Brain pericyte (primary cell): ENCODE data around the gene RAP1A.
"Not testable (repeated sequence)": the region's sequence is repeated elsewhere in the genome, so short reads cannot be mapped to it uniquely, and the experiment has no call there.

Experiments used
- DNase-seq: peaks from one replicate; pipeline ENCODE4 v3.0.0-alpha.2; 2012; ENCODE audit warnings: low read depth, low spot score

Gene RAP1A

DNA sequence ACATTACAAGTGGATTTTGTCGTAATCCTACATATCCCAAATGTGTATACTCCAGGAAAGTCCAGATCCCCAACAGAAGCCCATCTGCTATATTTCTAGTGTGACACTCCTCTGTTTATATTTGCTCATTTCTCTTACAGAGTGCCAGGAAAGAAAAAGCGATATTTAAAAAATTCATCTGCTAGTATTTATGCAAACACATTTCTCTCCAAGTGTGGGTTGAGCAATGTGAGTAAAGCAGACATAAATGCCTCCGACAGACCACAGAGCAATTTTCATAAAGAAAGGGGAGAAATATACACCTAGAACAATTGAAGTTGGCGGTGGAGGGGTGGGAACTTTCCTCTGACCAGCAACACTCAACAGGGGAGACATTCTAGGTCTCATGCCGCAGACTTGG lies 22.2 kb upstream of the RAP1A start:
- DNase-seq: no peak

DNA sequence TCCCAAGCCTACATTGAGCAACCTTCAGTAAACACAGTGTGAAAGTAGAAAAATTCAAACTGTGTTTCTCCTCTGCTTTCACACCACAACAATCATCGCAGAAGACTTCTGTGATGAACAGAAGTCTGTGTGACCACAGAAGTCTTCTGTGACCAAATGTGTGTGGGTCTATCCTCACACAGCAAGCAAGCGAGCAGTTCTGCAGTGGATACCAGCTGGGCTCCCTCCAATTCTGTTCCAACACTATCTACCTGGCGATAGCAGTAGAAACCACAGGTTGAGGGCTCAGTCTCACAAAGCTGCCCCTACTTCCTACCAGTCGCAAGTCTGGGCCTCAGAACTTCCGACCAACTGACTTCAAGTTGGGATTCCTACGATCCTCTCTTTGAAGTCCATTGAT lies 21.0 kb upstream of the RAP1A start:
- no peak for DNase-seq

GRCh38 chr1:111599781-111600693 lies 19.6 kb upstream of the RAP1A start:
- no peak for DNase-seq

DNA sequence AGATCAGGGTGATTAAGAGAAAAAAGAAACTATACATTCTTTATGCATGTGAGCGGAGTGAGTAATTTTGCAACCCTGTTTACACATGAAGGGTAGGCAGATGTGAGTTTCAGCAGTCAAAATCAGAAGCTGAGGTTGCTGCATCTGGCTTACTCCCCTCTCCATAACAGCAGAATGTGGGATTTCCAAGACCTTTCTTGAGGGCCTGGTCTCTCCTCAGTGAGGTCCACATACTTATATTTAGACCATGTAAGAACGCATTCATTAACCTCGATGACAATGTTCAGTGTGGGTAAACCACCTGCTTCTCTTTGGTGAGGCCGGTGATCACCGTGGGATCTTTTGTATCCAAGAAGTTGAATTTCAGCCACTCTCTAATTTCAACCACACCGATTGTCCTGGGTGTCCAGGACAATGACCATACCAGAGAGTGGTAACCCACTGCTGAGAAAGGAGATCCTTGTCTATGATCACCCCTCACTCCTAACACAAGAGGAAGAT lies 18.7 kb upstream of the RAP1A start:
- no peak for DNase-seq

GRCh38 chr1:111602302-111602701 lies 17.3 kb upstream of the RAP1A start:
- DNase-seq: no peak

GRCh38 chr1:111602974-111603373 lies 16.6 kb upstream of the RAP1A start:
- DNase-seq: no peak

GRCh38 chr1:111603979-111604378 lies 15.6 kb upstream of the RAP1A start:
- no peak for DNase-seq

- no peak for DNase-seq
These were observed 14.7 kb upstream of the RAP1A start for GRCh38 chr1:111604931-111605330.

- no peak for DNase-seq
These were observed 14.0 kb upstream of the RAP1A start for GRCh38 chr1:111605576-111605975.

DNA sequence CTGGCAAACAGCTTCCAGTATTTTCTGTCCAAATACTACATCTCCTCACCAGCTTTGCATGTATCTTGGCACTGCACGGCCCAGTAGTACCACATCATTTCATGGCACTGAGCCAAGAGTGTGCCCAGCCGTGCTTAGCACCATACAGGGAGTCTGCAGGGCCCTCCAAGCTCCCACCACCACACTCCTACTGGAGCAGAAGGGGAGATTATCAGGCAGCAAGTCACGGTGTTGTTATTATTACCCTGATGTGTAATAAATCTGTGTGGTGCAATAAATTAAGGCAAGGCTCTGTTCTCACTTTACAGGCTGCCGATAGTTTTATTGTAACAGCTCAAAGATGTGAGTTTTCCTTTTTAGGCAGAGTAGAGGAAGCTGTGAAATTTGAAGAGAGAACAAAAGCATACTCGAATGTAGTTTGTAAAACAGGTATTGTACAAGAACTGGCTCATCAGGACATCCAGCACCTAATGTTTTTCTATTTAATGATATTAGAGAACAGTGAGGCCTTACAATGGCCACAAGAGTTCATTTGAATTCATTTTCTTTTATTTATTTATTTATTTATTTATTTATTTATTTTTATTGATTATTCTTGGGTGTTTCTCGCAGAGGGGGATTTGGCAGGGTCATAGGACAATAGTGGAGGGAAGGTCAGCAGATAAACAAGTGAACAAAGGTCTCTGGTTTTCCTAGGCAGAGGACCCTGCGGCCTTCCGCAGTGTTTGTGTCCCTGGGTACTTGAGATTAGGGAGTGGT lies 13.0 kb upstream of the RAP1A start:
- DNase-seq: not testable (repeated sequence)

DNA sequence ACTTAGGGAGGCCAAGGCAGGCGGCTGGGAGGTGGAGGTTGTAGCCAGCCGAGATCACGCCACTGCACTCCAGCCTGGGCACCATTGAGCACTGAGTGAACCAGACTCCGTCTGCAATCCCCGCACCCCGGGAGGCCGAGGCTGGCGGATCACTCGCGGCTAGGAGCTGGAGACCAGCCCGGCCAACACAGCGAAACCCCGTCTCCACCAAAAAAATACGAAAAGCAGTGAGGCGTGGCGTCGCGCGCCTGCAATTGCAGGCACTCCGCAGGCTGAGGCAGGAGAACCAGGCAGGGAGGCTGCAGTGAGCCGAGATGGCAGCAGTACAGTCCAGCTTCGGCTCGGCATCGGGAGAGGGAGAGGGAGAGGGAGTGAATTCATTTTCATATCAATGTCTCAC lies 11.1 kb upstream of the RAP1A start:
- not testable (repeated sequence) for DNase-seq

- no peak for DNase-seq
These were observed 7.6 kb upstream of the RAP1A start for GRCh38 chr1:111611986-111612385.

- no peak for DNase-seq
These were observed 3.5 kb upstream of the RAP1A start for GRCh38 chr1:111615870-111616715.

DNA sequence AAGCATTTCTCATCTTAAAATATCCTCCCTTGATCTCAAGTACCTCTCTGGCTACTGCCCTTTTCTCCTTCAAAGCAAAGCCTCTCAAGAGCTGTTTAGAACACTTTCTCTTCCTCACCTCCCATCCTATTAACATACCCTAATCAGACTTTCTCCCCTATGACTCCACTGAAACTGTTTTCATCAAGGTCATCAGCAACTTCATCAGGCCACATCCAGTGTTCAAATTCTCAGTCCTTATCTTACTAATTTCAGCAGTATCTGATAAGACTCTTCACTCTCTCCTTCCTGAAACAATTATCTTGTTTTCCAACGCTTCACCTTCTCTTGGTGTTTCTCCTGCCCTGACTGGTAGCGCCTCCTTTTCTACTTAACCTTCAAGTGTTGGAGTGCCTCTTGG lies 1.5 kb upstream of the RAP1A start:
- no peak for DNase-seq

DNA sequence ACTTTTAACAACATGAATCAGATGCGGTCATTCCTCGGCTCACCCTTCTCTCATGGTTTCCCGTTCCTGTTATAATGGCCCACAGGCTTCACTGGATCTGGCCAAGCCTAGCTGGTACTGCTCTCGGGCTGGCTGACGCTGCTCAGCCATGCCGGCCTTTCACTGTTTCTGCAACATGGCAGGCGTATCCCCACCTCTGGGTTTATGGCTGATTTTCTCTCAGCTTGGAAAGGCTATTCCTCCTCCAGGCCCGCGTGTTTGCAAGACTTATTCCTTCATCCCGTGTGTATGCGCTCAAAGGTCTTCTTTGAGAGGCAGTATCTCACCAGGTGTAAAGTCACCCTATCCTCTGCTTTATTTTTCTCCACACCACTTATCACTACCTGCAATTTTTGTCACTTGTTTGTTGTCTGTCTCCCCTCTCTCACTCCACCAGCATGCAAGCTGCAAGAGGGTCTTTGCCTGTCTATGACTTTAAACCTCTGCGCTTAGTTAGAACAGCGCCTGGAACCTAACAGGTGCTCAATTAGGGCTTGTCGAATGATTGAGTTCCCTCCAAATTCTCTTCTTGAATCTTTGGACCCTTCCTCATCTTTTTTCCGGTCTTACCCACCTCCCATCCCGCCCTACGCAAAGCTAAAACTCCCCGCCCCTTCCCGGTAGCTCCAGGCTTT lies 491 bp upstream of the RAP1A start:
- DNase-seq: no peak

DNA sequence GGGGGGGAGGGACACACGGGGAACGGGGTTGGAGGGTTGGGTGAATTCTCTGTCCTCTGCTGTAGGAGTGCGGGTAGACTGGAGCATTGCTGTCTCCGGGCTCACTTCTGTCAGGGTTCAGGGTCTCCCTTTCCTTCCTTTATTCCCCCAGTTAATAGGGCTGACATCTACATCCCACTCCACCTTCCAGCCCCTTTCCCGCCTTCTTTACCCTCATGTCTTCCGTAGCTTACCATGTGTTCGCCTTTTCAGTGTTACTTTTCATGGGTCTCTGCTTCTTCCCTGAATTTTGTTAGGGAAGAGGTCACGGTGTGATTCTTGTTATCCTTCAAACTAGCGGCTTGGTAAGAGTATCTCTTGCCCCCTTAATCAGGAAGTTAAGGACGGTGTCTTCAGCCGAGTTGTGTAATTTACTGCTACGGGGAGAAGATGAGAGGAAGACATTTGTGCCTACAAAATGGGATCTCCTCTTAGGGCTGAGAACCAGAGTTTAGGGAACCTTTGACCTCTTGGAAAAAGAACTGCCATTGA lies 917 bp downstream of the RAP1A start:
- DNase-seq: no peak

GRCh38 chr1:111621050-111621449 lies 1.5 kb downstream of the RAP1A start:
- no peak for DNase-seq

GRCh38 chr1:111622166-111622565 lies 2.6 kb downstream of the RAP1A start:
- DNase-seq: no peak

DNA sequence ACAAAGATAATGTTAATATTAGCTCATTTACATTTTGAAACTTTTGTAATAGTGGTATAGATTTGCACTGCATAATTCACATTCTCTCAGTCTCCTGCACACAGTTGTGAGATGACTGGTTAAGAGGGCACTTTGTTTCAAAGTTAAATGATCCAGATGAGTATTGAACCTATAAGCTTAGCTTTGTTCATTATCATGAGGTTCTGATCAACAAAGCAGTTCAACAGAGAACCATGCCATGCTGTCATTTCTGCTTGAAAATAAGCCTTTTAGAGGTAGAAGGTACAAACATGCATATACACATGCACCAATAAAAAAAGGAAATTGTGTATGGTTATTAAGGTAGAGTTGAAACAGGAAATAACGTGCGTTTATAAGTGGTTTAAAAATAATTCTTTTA lies 4.8 kb downstream of the RAP1A start:
- no peak for DNase-seq

DNA sequence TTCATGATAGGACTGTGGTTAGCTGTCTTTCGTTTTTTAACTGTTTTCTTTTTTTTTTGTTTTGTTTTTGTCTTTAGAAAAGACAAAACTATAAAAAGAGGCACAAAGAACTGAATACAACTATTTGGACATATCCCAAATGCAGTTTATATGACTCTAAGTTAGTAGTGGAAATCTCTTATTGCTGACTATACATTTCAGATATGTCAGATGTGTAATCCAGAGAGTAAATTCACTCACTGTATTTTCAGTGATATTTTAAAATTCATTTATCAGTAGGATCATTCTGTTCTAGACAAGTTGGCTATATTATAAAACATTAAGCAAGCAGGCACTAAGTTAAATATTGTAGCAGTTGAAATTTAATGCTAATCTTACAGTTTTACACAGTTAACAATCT lies 5.7 kb downstream of the RAP1A start:
- no peak for DNase-seq

GRCh38 chr1:111628153-111628552 lies 8.6 kb downstream of the RAP1A start:
- DNase-seq: no peak
